Kidney epithelial cell (primary cell): ENCODE results near the gene ZDHHC11. TPM values are rescaled to one million over a fixed set of nuclear protein-coding genes. Genes with fewer than 3 reads are reported as not detected.

Experiments used
- DNase-seq: peaks from one replicate; pipeline ENCODE4 v3.0.0-alpha.2; 2010; ENCODE audit warnings: low read depth
- H3K27me3 ChIP-seq: 2 replicates; pipeline ENCODE4 v1.6.0; 2011; ENCODE audit warnings: low read length; ENCODE audit not compliant: control insufficient read depth, insufficient read depth
- H3K36me3 ChIP-seq: 2 replicates; pipeline ENCODE4 v1.5.1; 2011; ENCODE audit warnings: low read length; ENCODE audit not compliant: control insufficient read depth, insufficient read depth
- H3K4me3 ChIP-seq: 2 replicates; pipeline ENCODE4 v1.5.1; 2011; ENCODE audit warnings: low read depth, mild to moderate bottlenecking, control low read depth, low read length
- total RNA-seq: library from RNA; depleted of rRNA; stranded (reverse); fragments of >200 nt; gene quantifications from 2 replicates; pipeline ENCODE4 v1.2.3, GENCODE V29; 2015
- TF ChIP-seq, protein P1 (sequence below): IDR thresholded peaks from 2 replicates; pipeline ENCODE4 v1.5.1; 2011; ENCODE audit warnings: mild to moderate bottlenecking, moderate library complexity, low read length, control low read depth, inconsistent platforms; ENCODE audit not compliant: insufficient read depth, poor library complexity, severe bottlenecking

Gene ZDHHC11
- total RNA-seq, 1 donor from 2014 or later, result 1.3 TPM

DNA sequence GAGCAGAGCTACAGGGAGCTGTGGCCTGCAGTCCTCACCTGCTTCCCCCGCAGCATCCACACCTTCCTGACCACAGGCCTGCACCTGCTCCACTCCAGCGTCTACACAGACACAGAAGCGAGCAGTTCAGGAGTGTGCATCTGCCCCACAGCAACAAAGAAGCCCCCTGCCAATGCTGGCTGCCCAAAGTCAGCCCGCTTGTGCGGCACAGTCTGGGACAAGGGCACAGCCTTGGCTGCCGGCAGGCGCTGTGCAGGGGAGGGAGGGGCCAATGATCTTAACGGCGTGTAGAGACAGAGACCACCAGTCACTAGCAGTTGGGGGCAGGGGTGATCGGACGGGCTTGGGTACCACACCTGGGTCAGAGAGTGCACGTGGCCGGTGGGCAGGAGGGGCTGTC lies 35.2 kb upstream of the ZDHHC11 start:
- Histone ChIP-seq H3K4me3 (no peak overlapping the region), H3K27me3 (no peaks in the 10 kb centered on the region), H3K36me3 (peaks cover 2% of the 10 kb centered on the region)
- no peak for DNase-seq
- TF ChIP-seq, protein P1, sequence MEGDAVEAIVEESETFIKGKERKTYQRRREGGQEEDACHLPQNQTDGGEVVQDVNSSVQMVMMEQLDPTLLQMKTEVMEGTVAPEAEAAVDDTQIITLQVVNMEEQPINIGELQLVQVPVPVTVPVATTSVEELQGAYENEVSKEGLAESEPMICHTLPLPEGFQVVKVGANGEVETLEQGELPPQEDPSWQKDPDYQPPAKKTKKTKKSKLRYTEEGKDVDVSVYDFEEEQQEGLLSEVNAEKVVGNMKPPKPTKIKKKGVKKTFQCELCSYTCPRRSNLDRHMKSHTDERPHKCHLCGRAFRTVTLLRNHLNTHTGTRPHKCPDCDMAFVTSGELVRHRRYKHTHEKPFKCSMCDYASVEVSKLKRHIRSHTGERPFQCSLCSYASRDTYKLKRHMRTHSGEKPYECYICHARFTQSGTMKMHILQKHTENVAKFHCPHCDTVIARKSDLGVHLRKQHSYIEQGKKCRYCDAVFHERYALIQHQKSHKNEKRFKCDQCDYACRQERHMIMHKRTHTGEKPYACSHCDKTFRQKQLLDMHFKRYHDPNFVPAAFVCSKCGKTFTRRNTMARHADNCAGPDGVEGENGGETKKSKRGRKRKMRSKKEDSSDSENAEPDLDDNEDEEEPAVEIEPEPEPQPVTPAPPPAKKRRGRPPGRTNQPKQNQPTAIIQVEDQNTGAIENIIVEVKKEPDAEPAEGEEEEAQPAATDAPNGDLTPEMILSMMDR, result no peak

DNA sequence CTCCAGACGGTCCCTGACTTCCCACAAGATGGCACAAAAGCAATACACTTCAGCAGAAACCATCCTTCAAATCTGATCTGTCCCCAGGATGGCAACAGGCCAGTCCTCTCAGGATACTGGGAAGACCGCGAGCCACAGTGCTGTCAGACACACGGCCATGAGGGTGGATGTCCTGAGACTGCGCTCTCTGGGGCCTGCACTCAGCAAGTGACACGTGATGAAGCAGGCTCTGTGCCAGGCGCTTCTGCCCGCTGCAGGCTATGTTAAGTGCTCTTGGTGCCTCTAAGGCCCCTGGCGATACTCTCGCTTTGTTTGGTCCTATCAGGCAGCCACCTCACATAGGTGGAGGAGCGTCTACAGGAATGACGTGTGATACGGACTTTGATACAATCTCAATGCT lies 34.7 kb upstream of the ZDHHC11 start:
- DNase-seq, result no peak
- H3K4me3 ChIP-seq, result no peak overlapping the region
- TF ChIP-seq, protein P1, result no peak
- no peaks in the 10 kb centered on the region for H3K27me3 ChIP-seq
- peaks cover 2% of the 10 kb centered on the region for H3K36me3 ChIP-seq

DNA sequence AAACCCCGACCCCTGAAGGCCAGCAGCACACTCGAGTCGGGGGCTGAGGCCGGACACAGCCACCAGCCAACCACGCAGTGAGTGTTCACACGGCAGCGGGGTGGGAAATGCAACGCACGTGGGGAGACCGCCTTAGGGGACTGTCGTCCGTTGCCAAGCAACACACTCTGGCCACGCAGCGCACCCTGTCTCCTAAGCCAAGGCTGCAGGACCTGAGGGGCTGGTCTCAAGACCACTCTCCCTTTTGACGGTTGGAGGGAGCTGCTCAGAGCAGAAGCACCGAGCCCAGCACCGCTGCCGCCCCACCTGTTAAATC lies 34.3 kb upstream of the ZDHHC11 start:
- no peak overlapping the region for H3K4me3 ChIP-seq
- TF ChIP-seq, protein P1, result no peak
- H3K36me3 ChIP-seq, result peaks cover 2% of the 10 kb centered on the region
- no peaks in the 10 kb centered on the region for H3K27me3 ChIP-seq
- DNase-seq, result no peak

DNA sequence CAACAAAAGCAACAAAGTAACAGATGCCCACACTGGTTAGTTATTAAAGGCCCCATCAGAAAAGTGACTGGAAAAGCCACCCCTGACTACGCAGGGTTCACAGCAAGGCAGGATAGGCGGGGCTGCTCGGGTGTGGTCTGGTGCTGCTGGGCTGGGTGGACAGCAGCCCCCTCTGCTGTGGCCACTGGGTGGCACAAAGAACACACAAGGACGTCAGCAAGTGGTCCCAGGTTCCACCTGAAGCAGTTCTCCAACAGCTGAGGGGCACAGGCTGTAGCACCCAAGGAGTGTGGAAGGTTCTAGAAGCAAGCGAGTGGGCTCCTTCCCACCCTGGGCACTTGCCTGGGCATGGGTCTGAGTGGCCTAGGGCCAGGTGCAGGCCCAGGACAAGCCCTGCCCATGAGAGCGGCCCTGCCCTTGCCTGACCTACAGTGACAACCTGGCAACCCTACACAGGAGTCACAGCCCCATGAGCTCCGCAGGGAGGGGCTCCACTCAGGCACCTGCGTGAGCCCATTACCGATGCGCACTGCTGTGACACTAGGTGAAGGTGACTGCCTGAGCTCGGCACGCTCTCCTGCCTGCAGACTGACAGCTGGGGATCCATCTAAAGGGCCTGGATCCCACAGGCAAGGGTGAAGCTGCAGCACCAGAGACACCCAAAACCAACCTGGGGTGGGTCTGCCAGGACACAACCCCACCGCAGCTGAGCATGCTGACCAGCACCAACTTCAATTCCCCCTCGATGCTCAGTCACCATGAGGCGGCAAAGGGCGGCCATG lies 33.8 kb upstream of the ZDHHC11 start:
- DNase-seq, result no peak

DNA sequence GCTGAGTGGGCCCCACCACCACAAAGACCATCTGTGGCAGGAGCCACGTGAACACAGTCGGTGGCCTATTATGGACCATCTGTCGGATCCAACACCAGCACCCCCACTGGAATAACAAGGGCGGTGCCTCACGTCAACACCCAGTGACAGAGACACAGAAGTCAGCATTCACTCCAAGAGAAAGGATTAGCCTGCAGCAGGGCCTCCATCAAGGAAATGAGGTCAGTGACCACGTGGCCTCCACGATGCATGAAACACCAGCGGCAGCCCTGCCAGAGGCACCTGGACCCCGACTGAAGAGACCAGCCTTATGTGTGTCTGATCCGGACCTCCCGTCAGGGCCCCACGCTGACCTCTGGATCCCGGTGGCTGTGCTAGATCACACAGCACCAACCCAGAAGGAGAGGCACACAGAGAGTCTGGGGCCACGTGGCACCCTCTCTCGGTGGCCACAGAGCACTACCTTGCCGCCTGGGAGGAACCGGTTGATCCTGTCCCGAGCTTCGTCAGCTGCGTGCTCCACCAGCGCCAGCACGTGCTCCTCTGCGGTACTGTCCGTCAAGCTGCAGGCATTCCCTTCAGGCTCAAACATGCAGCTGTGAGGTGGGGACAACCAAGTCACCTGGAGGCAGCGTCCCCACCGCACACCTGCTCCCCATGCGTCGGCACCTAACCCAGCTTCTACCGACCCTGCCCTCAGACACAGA lies 32.8 kb upstream of the ZDHHC11 start:
- H3K4me3 ChIP-seq, result no peak overlapping the region
- TF ChIP-seq, protein P1, result no peak
- DNase-seq, result no peak
- H3K27me3 ChIP-seq, result no peaks in the 10 kb centered on the region
- H3K36me3 ChIP-seq, result peaks cover 2% of the 10 kb centered on the region

More for the DNA sequence above, 33.8 kb upstream of the ZDHHC11 start:
- TF ChIP-seq, protein P1, result no peak
- Histone ChIP-seq H3K4me3 (no peak overlapping the region), H3K36me3 (peaks cover 2% of the 10 kb centered on the region), H3K27me3 (no peaks in the 10 kb centered on the region)
